HepG2 (cell line): Measurements from ENCODE around the gene NINL. TPM values are rescaled to one million over a fixed set of nuclear protein-coding genes. Genes with fewer than 3 reads are reported as not detected.

Experiments used
- ARID4A ChIP-seq: sonication (generic); formaldehyde crosslinking; IDR thresholded peaks from 2 replicates; pipeline ENCODE4 v1.5.0; 2020; ENCODE audit warnings: mild to moderate bottlenecking, missing genetic modification reagents, borderline replicate concordance
- MATR3 ChIP-seq: sonication (generic); formaldehyde crosslinking; IDR thresholded peaks from 2 replicates; pipeline ENCODE4 v1.4.0; 2020; ENCODE audit warnings: missing genetic modification reagents
- MIER3 ChIP-seq: IDR thresholded peaks from 2 replicates; pipeline ENCODE4 v1.6.1; 2016; ENCODE audit warnings: missing compliant biosample characterization, borderline replicate concordance
- MYC ChIP-seq: sonication (generic); formaldehyde crosslinking; IDR thresholded peaks from 2 replicates; pipeline ENCODE4 v1.9.0; 2021; ENCODE audit warnings: missing genetic modification reagents, borderline replicate concordance
- TBX3 ChIP-seq: fragments of 450-650 bp; IDR thresholded peaks from 2 replicates; pipeline ENCODE4 v1.6.1; 2017; ENCODE audit warnings: antibody characterized with exemption, mild to moderate bottlenecking, inconsistent platforms, borderline replicate concordance
- THAP9 ChIP-seq: sonication (generic); formaldehyde crosslinking; IDR thresholded peaks from 2 replicates; pipeline ENCODE4; 2020; ENCODE audit warnings: missing genetic modification reagents, mild to moderate bottlenecking, borderline replicate concordance
- ZBTB8A ChIP-seq: sonication (generic); formaldehyde crosslinking; IDR thresholded peaks from 2 replicates; pipeline ENCODE4 v1.4.0; 2020; ENCODE audit warnings: mild to moderate bottlenecking, low read depth, missing genetic modification reagents, borderline replicate concordance
- ZFP41 ChIP-seq: sonication (generic); formaldehyde crosslinking; IDR thresholded peaks from 2 replicates; pipeline ENCODE4 v1.4.0; 2020; ENCODE audit warnings: mild to moderate bottlenecking, missing genetic modification reagents, borderline replicate concordance
- ZNF180 ChIP-seq: sonication (generic); formaldehyde crosslinking; IDR thresholded peaks from 2 replicates; pipeline ENCODE4 v1.4.0; 2020; ENCODE audit warnings: low read depth, missing genetic modification reagents, borderline replicate concordance
- ZNF614 ChIP-seq: IDR thresholded peaks from 2 replicates; pipeline ENCODE4 v1.6.1; 2018; ENCODE audit warnings: missing biosample characterization, missing genetic modification reagents, inconsistent platforms, borderline replicate concordance
- ZNF615 ChIP-seq: sonication (generic); formaldehyde crosslinking; IDR thresholded peaks from 2 replicates; pipeline ENCODE4 v1.5.0; 2020; ENCODE audit warnings: mild to moderate bottlenecking, missing genetic modification reagents, borderline replicate concordance
- ZSCAN22 ChIP-seq: sonication (generic); formaldehyde crosslinking; IDR thresholded peaks from 2 replicates; pipeline ENCODE4 v1.4.0; 2020; ENCODE audit warnings: mild to moderate bottlenecking, missing genetic modification reagents
- ZSCAN29 ChIP-seq: sonication (generic); formaldehyde crosslinking; conservative IDR thresholded peaks from 2 replicates; pipeline ENCODE4 v1.4.0; 2020; ENCODE audit warnings: mild to moderate bottlenecking, missing genetic modification reagents
- polyA plus RNA-seq, 8 experiments: library from polyadenylated mRNA; depleted of rRNA in 3 of 8; stranded (reverse) in 7 of 8; unstranded in 1 of 8; fragments of >200 nt; fragmentation: Illumina TruSeq in 4 of 8; extraction: Trizol in 4 of 8; gene quantifications; 2 replicates each; pipeline versions ENCODE4 v1.2.1 to v1.2.3, GENCODE V29; 2011 to 2016; ENCODE audit warnings: low read depth in 4 of 8, missing spikeins in 1 of 8, mixed read lengths in 1 of 8; ENCODE audit not compliant: insufficient read depth in 1 of 8
- total RNA-seq, 5 experiments: library from RNA; depleted of rRNA; stranded (reverse); fragments of >200 nt; fragmentation: Illumina TruSeq; extraction: Trizol; gene quantifications; 2 replicates each; pipeline ENCODE4 v1.2.3, GENCODE V29; 2016; ENCODE audit warnings: low read depth in 1 of 5
- TF ChIP-seq, protein P1 (sequence below): sonication (generic); formaldehyde crosslinking; conservative IDR thresholded peaks from 2 replicates; pipeline ENCODE4 v1.4.0; 2020; ENCODE audit warnings: mild to moderate bottlenecking, missing genetic modification reagents, moderate library complexity
- TF ChIP-seq, protein P2 (sequence below): sonication (generic); formaldehyde crosslinking; IDR thresholded peaks from 2 replicates; pipeline ENCODE4 v1.5.1; 2020; ENCODE audit warnings: mild to moderate bottlenecking, moderate library complexity, missing genetic modification reagents

NINL gene
- total and polyA plus RNA-seq, 2 of the 13 experiments (the other 11 are each of a cell fraction or from before 2014, with no cell fraction given) = 32.3 to 34.3 TPM

GRCh38 chr20:25538838-25539665, 46.3 kb downstream of the NINL start (continued):
- TF ChIP-seq, protein P1, sequence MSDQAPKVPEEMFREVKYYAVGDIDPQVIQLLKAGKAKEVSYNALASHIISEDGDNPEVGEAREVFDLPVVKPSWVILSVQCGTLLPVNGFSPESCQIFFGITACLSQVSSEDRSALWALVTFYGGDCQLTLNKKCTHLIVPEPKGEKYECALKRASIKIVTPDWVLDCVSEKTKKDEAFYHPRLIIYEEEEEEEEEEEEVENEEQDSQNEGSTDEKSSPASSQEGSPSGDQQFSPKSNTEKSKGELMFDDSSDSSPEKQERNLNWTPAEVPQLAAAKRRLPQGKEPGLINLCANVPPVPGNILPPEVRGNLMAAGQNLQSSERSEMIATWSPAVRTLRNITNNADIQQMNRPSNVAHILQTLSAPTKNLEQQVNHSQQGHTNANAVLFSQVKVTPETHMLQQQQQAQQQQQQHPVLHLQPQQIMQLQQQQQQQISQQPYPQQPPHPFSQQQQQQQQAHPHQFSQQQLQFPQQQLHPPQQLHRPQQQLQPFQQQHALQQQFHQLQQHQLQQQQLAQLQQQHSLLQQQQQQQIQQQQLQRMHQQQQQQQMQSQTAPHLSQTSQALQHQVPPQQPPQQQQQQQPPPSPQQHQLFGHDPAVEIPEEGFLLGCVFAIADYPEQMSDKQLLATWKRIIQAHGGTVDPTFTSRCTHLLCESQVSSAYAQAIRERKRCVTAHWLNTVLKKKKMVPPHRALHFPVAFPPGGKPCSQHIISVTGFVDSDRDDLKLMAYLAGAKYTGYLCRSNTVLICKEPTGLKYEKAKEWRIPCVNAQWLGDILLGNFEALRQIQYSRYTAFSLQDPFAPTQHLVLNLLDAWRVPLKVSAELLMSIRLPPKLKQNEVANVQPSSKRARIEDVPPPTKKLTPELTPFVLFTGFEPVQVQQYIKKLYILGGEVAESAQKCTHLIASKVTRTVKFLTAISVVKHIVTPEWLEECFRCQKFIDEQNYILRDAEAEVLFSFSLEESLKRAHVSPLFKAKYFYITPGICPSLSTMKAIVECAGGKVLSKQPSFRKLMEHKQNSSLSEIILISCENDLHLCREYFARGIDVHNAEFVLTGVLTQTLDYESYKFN (CRISPR knock-in tag) = peak; percentile 93
- TF ChIP-seq ZNF615 (CRISPR knock-in tag) (no peak), TBX3 (peak; percentile 18; the same call in 1 of the 2 replicates), ZNF614 (CRISPR knock-in tag) (peak; percentile 92), ZNF180 (CRISPR knock-in tag) (no peak), MATR3 (no peak), ZBTB8A (CRISPR knock-in tag) (no peak), ZSCAN29 (CRISPR knock-in tag) (peak; percentile 85; the same call in 1 of the 2 replicates), THAP9 (CRISPR knock-in tag) (0 out of 2 replicates have a peak, but pooled peaks have one; percentile 71), MIER3 (peak; percentile 82; the same call in 1 of the 2 replicates), MYC (peak; percentile 83; the same call in 1 of the 2 replicates), ARID4A (CRISPR knock-in tag) (peak; percentile 91; the same call in 1 of the 2 replicates), ZSCAN22 (CRISPR knock-in tag) (peak; percentile 58; the same call in 1 of the 2 replicates), ZFP41 (peak; percentile 33; the same call in 1 of the 2 replicates)
- TF ChIP-seq, protein P2, sequence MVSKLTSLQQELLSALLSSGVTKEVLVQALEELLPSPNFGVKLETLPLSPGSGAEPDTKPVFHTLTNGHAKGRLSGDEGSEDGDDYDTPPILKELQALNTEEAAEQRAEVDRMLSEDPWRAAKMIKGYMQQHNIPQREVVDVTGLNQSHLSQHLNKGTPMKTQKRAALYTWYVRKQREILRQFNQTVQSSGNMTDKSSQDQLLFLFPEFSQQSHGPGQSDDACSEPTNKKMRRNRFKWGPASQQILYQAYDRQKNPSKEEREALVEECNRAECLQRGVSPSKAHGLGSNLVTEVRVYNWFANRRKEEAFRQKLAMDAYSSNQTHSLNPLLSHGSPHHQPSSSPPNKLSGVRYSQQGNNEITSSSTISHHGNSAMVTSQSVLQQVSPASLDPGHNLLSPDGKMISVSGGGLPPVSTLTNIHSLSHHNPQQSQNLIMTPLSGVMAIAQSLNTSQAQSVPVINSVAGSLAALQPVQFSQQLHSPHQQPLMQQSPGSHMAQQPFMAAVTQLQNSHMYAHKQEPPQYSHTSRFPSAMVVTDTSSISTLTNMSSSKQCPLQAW (CRISPR knock-in tag) = no peak
